Measurements from ENCODE around the gene ALDH1A2.

ALDH1A2 gene

GRCh38 chr15:57961919-57962318 lies 103.6 kb downstream of the ALDH1A2 start:
- Histone ChIP-seq H3K4me2 (ENCODE audit: low read length, poor library complexity, severe bottlenecking) (no peak overlapping the region), H3K4me3 (ENCODE audit: insufficient read depth in 1 of 2, low read depth in 1 of 2, low read length in 2 of 2) (no peak overlapping the region), H2BK12ac (ENCODE audit: low read length in 2 of 2) (no peak overlapping the region), H3K23ac (ENCODE audit: low read length in 2 of 2) (no peak overlapping the region), H2BK5ac (ENCODE audit: low read depth, low read length, poor library complexity, severe bottlenecking) (no peak overlapping the region), H3K18ac (ENCODE audit: low read depth in 1 of 2, low read length in 2 of 2) (no peak overlapping the region), H3K79me1 (replicated peaks; ENCODE audit: low read length, poor library complexity, severe bottlenecking) (no peaks in the 10 kb centered on the region), H2AK5ac (ENCODE audit: low read length, severe bottlenecking) (no peak overlapping the region), H4K91ac (ENCODE audit: low read length) (no peak overlapping the region), H3K9ac (ENCODE audit: low read length) (no peak overlapping the region), H2AFZ (ENCODE audit: low read depth, low read length) (no peak overlapping the region), H2BK15ac (ENCODE audit: low read depth, poor library complexity, severe bottlenecking) (no peak overlapping the region), H3K27me3 (ENCODE audit: control insufficient read depth in 1 of 2, insufficient read depth in 1 of 2, low read length in 2 of 2) (peaks cover 20 to 24% of the 10 kb centered on the region in 2 experiments), H3K9me3 (ENCODE audit: control insufficient read depth, low read length) (no peaks in the 10 kb centered on the region), H3K27ac (ENCODE audit: low read length, poor library complexity, severe bottlenecking) (no peak overlapping the region), H3K36me3 (ENCODE audit: control insufficient read depth in 1 of 2, insufficient read depth in 2 of 2, low read depth in 1 of 2, low read length in 2 of 2) (no peaks in the 10 kb centered on the region), H2BK120ac (ENCODE audit: low read depth, low read length) (no peak overlapping the region), H3K4me1 (ENCODE audit: control insufficient read depth, insufficient read depth, low read depth, low read length) (no peaks in the 10 kb centered on the region), H3K14ac (ENCODE audit: low read length in 2 of 2) (no peak overlapping the region), H4K8ac (ENCODE audit: low read length) (no peak overlapping the region), H3K4ac (ENCODE audit: low read depth in 1 of 2, low read length in 2 of 2) (no peak overlapping the region)
- DNase-seq: no peak
- 91% methylated on average over 3 of the region's 4 CpGs for WGBS

GRCh38 chr15:57957113-57957512 lies 108.4 kb downstream of the ALDH1A2 start:
- Histone ChIP-seq H3K27ac (ENCODE audit: low read length, poor library complexity, severe bottlenecking) (no peak overlapping the region), H2BK12ac (ENCODE audit: low read length in 2 of 2) (no peak overlapping the region), H2AK5ac (ENCODE audit: low read length, severe bottlenecking) (no peak overlapping the region), H3K4me3 (ENCODE audit: insufficient read depth in 1 of 2, low read depth in 1 of 2, low read length in 2 of 2) (no peak overlapping the region), H3K9me3 (ENCODE audit: control insufficient read depth, low read length) (no peaks in the 10 kb centered on the region), H4K91ac (ENCODE audit: low read length) (no peak overlapping the region), H4K8ac (ENCODE audit: low read length) (no peak overlapping the region), H2BK5ac (ENCODE audit: low read depth, low read length, poor library complexity, severe bottlenecking) (no peak overlapping the region), H3K9ac (ENCODE audit: low read length) (no peak overlapping the region), H2AFZ (ENCODE audit: low read depth, low read length) (no peak overlapping the region), H3K23ac (ENCODE audit: low read length in 2 of 2) (no peak overlapping the region), H3K4me1 (ENCODE audit: control insufficient read depth, insufficient read depth, low read depth, low read length) (no peaks in the 10 kb centered on the region), H2BK120ac (ENCODE audit: low read depth, low read length) (no peak overlapping the region), H3K14ac (ENCODE audit: low read length in 2 of 2) (no peak overlapping the region), H3K27me3 (ENCODE audit: control insufficient read depth in 1 of 2, insufficient read depth in 1 of 2, low read length in 2 of 2) (peaks cover 29 to 36% of the 10 kb centered on the region in 2 experiments), H3K18ac (ENCODE audit: low read depth in 1 of 2, low read length in 2 of 2) (no peak overlapping the region), H3K4me2 (ENCODE audit: low read length, poor library complexity, severe bottlenecking) (no peak overlapping the region), H3K36me3 (ENCODE audit: control insufficient read depth in 1 of 2, insufficient read depth in 2 of 2, low read depth in 1 of 2, low read length in 2 of 2) (no peaks in the 10 kb centered on the region), H2BK15ac (ENCODE audit: low read depth, poor library complexity, severe bottlenecking) (no peak overlapping the region), H3K4ac (ENCODE audit: low read depth in 1 of 2, low read length in 2 of 2) (no peak overlapping the region), H3K79me1 (replicated peaks; ENCODE audit: low read length, poor library complexity, severe bottlenecking) (no peaks in the 10 kb centered on the region)
- DNase-seq: no peak
- WGBS: 76% methylated on average over 5 of the region's 5 CpGs

GRCh38 chr15:57953874-57954273 lies 111.6 kb downstream of the ALDH1A2 start:
- WGBS: 94% methylated on average over 2 of the region's 2 CpGs
- no peak overlapping the region for H2AK5ac ChIP-seq (ENCODE audit: low read length, severe bottlenecking)
- H3K4ac ChIP-seq (ENCODE audit: low read depth in 1 of 2, low read length in 2 of 2): no peak overlapping the region
- no peak overlapping the region for H2BK5ac ChIP-seq (ENCODE audit: low read depth, low read length, poor library complexity, severe bottlenecking)
- no peaks in the 10 kb centered on the region for H3K4me1 ChIP-seq (ENCODE audit: control insufficient read depth, insufficient read depth, low read depth, low read length)
- H3K27me3 ChIP-seq (ENCODE audit: control insufficient read depth in 1 of 2, insufficient read depth in 1 of 2, low read length in 2 of 2): peaks cover 37 to 53% of the 10 kb centered on the region in 2 experiments
- H2AFZ ChIP-seq (ENCODE audit: low read depth, low read length): no peak overlapping the region
- no peak overlapping the region for H4K8ac ChIP-seq (ENCODE audit: low read length)
- H3K4me2 ChIP-seq (ENCODE audit: low read length, poor library complexity, severe bottlenecking): no peak overlapping the region
- no peaks in the 10 kb centered on the region for H3K36me3 ChIP-seq (ENCODE audit: control insufficient read depth in 1 of 2, insufficient read depth in 2 of 2, low read depth in 1 of 2, low read length in 2 of 2)
- no peak overlapping the region for H3K27ac ChIP-seq (ENCODE audit: low read length, poor library complexity, severe bottlenecking)
- no peaks in the 10 kb centered on the region for H3K9me3 ChIP-seq (ENCODE audit: control insufficient read depth, low read length)
- no peak overlapping the region for H3K23ac ChIP-seq (ENCODE audit: low read length in 2 of 2)
- no peak overlapping the region for H3K9ac ChIP-seq (ENCODE audit: low read length)
- H3K18ac ChIP-seq (ENCODE audit: low read depth in 1 of 2, low read length in 2 of 2): no peak overlapping the region
- H2BK120ac ChIP-seq (ENCODE audit: low read depth, low read length): no peak overlapping the region
- H4K91ac ChIP-seq (ENCODE audit: low read length): no peak overlapping the region
- DNase-seq: no peak
- H3K4me3 ChIP-seq (ENCODE audit: insufficient read depth in 1 of 2, low read depth in 1 of 2, low read length in 2 of 2): no peak overlapping the region
- H2BK15ac ChIP-seq (ENCODE audit: low read depth, poor library complexity, severe bottlenecking): no peak overlapping the region
- H2BK12ac ChIP-seq (ENCODE audit: low read length in 2 of 2): no peak overlapping the region
- no peak overlapping the region for H3K14ac ChIP-seq (ENCODE audit: low read length in 2 of 2)
- no peaks in the 10 kb centered on the region for H3K79me1 ChIP-seq (replicated peaks; ENCODE audit: low read length, poor library complexity, severe bottlenecking)

- Histone ChIP-seq H2BK15ac (ENCODE audit: low read depth, poor library complexity, severe bottlenecking) (no peak overlapping the region), H3K9ac (ENCODE audit: low read length) (no peak overlapping the region), H3K4me1 (ENCODE audit: control insufficient read depth, insufficient read depth, low read depth, low read length) (peaks cover 2% of the 10 kb centered on the region), H2BK12ac (ENCODE audit: low read length in 2 of 2) (no peak overlapping the region), H3K79me1 (replicated peaks; ENCODE audit: low read length, poor library complexity, severe bottlenecking) (no peaks in the 10 kb centered on the region), H3K18ac (ENCODE audit: low read depth in 1 of 2, low read length in 2 of 2) (no peak overlapping the region), H3K36me3 (ENCODE audit: control insufficient read depth in 1 of 2, insufficient read depth in 2 of 2, low read depth in 1 of 2, low read length in 2 of 2) (no peaks in the 10 kb centered on the region), H2BK5ac (ENCODE audit: low read depth, low read length, poor library complexity, severe bottlenecking) (no peak overlapping the region), H2AK5ac (ENCODE audit: low read length, severe bottlenecking) (no peak overlapping the region), H3K4me3 (ENCODE audit: insufficient read depth in 1 of 2, low read depth in 1 of 2, low read length in 2 of 2) (no peak overlapping the region), H2BK120ac (ENCODE audit: low read depth, low read length) (no peak overlapping the region), H4K91ac (ENCODE audit: low read length) (no peak overlapping the region), H3K27ac (ENCODE audit: low read length, poor library complexity, severe bottlenecking) (no peak overlapping the region), H3K4me2 (ENCODE audit: low read length, poor library complexity, severe bottlenecking) (no peak overlapping the region), H3K4ac (ENCODE audit: low read depth in 1 of 2, low read length in 2 of 2) (no peak overlapping the region), H2AFZ (ENCODE audit: low read depth, low read length) (no peak overlapping the region), H3K23ac (ENCODE audit: low read length in 2 of 2) (no peak overlapping the region), H3K9me3 (ENCODE audit: control insufficient read depth, low read length) (no peaks in the 10 kb centered on the region), H3K14ac (ENCODE audit: low read length in 2 of 2) (peak overlapping the region in 1 of 2 experiments; percentile 58), H4K8ac (ENCODE audit: low read length) (no peak overlapping the region), H3K27me3 (ENCODE audit: control insufficient read depth in 1 of 2, insufficient read depth in 1 of 2, low read length in 2 of 2) (peaks cover 22 to 39% of the 10 kb centered on the region in 2 experiments)
- no peak for DNase-seq
- WGBS: 76% methylated on average over 7 of the region's 7 CpGs
Measured at GRCh38 chr15:57951328-57951932, 114.1 kb downstream of the ALDH1A2 start.

Data from mesenchymal stem cell (in vitro differentiated cells and primary cell).